Kidney (tissue), 14 donors: ENCODE data around the gene SPRED3. TPM values are rescaled to one million over a fixed set of nuclear protein-coding genes. Genes with fewer than 3 reads are reported as not detected.

Experiments
- DNase-seq, 5 donors: peaks; one replicate each; pipeline ENCODE4 v3.0.0-alpha.2; 2013 to 2020
- FAIRE-seq: peaks from 2 replicates; lab custom pipeline; 2012; peaks lifted over from hg19 to GRCh38; lab: Jason Lieb, UNC
- H3K27ac ChIP-seq, 2 donors: one replicate each; pipeline ENCODE4 v1.7.0; 2013; ENCODE audit warnings: low read depth in 2 of 2, low read length in 2 of 2, inconsistent platforms in 1 of 2
- H3K27me3 ChIP-seq: one replicate; pipeline ENCODE4 v1.7.1; 2013; ENCODE audit warnings: low read length, inconsistent platforms; ENCODE audit not compliant: control insufficient read depth, insufficient read depth
- H3K36me3 ChIP-seq, 3 donors: one replicate each; pipeline versions ENCODE4 v1.7.0 to v1.7.1; 2013; ENCODE audit warnings: low read length in 3 of 3, control low read depth in 1 of 3, inconsistent platforms in 1 of 3; ENCODE audit not compliant: insufficient read depth in 3 of 3, control insufficient read depth in 2 of 3
- H3K4me1 ChIP-seq, 3 donors: one replicate each; pipeline versions ENCODE4 v1.7.0 to v1.7.1; 2013; ENCODE audit warnings: low read length in 3 of 3, inconsistent platforms in 1 of 3, low read depth in 1 of 3; ENCODE audit not compliant: control insufficient read depth in 2 of 3, insufficient read depth in 2 of 3
- H3K4me3 ChIP-seq, 3 donors: one replicate each; pipeline versions ENCODE4 v1.7.0 to v1.8.1; 2013; ENCODE audit warnings: low read length in 3 of 3, control low read depth in 1 of 3, inconsistent platforms in 1 of 3
- H3K9ac ChIP-seq, 3 donors: one replicate each; pipeline versions ENCODE4 v1.7.0 to v1.7.1; 2013; ENCODE audit warnings: low read length in 3 of 3, control low read depth in 1 of 3, inconsistent platforms in 1 of 3
- H3K9me3 ChIP-seq, 3 donors: one replicate each; pipeline versions ENCODE4 v1.7.0 to v1.7.1; 2013; ENCODE audit warnings: low read length in 3 of 3, control low read depth in 1 of 3, inconsistent platforms in 1 of 3; ENCODE audit not compliant: control insufficient read depth in 2 of 3, insufficient read depth in 1 of 3
- CTCF ChIP-seq: IDR thresholded peaks from 3 replicates; pipeline ENCODE4 v1.5.1; 2012; ENCODE audit warnings: mild to moderate bottlenecking, moderate library complexity, borderline replicate concordance; ENCODE audit not compliant: insufficient read depth; ENCODE audit errors: extremely low read depth
- intact Hi-C: fragments of 100-400 bp; cut with DNase I; formaldehyde crosslinking; loops from one replicate; pipeline ENCODE4 v1.11.1; 2022
- polyA plus RNA-seq: library from polyadenylated mRNA; stranded (reverse); fragments of 350-450 nt; fragmentation: Illumina TruSeq; extraction: RNeasy Lipid Tissue Mini Kit (QIAGEN cat#74804); gene quantifications from one replicate; pipeline ENCODE4 v1.2.3, GENCODE V29; 2014; ENCODE audit warnings: low read depth, low replicate concordance; ENCODE audit not compliant: insufficient read depth
- total RNA-seq: library from RNA; stranded (reverse); fragmentation: NEBNext Ultra II Directional; extraction: Animal tissue kit (Norgen Biotek cat#: 25700); gene quantifications from one replicate; pipeline ENCODE4 v1.2.1, GENCODE V29; 2021
- donor health status: control.
- donor health status: control.
- donor health status: control.
- donor health status: control.
- donor health status: control.
- donor health status: DM: yes; HTN: yes; CAD: no.
- donor health status: Normal renal cell carcinoma (clear cell type).

Gene SPRED3
- total and polyA plus RNA-seq, 2 donors from 2014 or later = 0.17 to 8.7 TPM

GRCh38 chr19:38346837-38347236, 41.7 kb upstream of the SPRED3 start:
- no peak for FAIRE-seq
- intact Hi-C loops = no loop called here
- no peak overlapping the region for H3K9ac ChIP-seq

GRCh38 chr19:38350883-38351282, 37.6 kb upstream of the SPRED3 start:
- Histone ChIP-seq H3K4me3 (no peak overlapping the region), H3K4me1 (no peaks in the 10 kb centered on the region), H3K9me3 (no peaks in the 10 kb centered on the region), H3K36me3 (no peaks in the 10 kb centered on the region), H3K27me3 (no peaks in the 10 kb centered on the region), H3K27ac (no peak overlapping the region), H3K9ac (no peak overlapping the region)
- TF ChIP-seq CTCF = no peak
- no peak for DNase-seq
- FAIRE-seq = no peak
- intact Hi-C loops = no loop called here

More at GRCh38 chr19:38346837-38347236, 41.7 kb upstream of the SPRED3 start:
- DNase-seq = no peak
- no peak overlapping the region for H3K4me3 ChIP-seq
- H3K9me3 ChIP-seq = no peaks in the 10 kb centered on the region
- TF ChIP-seq CTCF = no peak
- no peaks in the 10 kb centered on the region for H3K4me1 ChIP-seq
- H3K36me3 ChIP-seq = no peaks in the 10 kb centered on the region
- H3K27me3 ChIP-seq = no peaks in the 10 kb centered on the region
- no peak overlapping the region for H3K27ac ChIP-seq

- H3K4me3 ChIP-seq = no peak overlapping the region
- no peak for FAIRE-seq
- H3K9ac ChIP-seq = no peak overlapping the region
- H3K4me1 ChIP-seq = no peaks in the 10 kb centered on the region
- no peak overlapping the region for H3K27ac ChIP-seq
- no peak for DNase-seq
- H3K36me3 ChIP-seq = no peaks in the 10 kb centered on the region
- no peaks in the 10 kb centered on the region for H3K9me3 ChIP-seq
- TF ChIP-seq CTCF = no peak
- intact Hi-C loops = no loop called here
- no peaks in the 10 kb centered on the region for H3K27me3 ChIP-seq
These were observed 36.6 kb upstream of the SPRED3 start for GRCh38 chr19:38351865-38352395.

- H3K36me3 ChIP-seq = no peaks in the 10 kb centered on the region
- DNase-seq = no peak
- TF ChIP-seq CTCF = no peak
- intact Hi-C loops = no loop called here
- H3K4me3 ChIP-seq = no peak overlapping the region
- no peak overlapping the region for H3K9ac ChIP-seq
- no peaks in the 10 kb centered on the region for H3K9me3 ChIP-seq
- no peaks in the 10 kb centered on the region for H3K4me1 ChIP-seq
- FAIRE-seq = no peak
- no peaks in the 10 kb centered on the region for H3K27me3 ChIP-seq
- H3K27ac ChIP-seq = no peak overlapping the region
These were observed 35.9 kb upstream of the SPRED3 start for GRCh38 chr19:38352611-38353010.
